Ecto neural progenitor cell (in vitro differentiated cells): ENCODE data around the gene STARD3.

ENCODE experiments used
- DNase-seq: peaks from one replicate; pipeline ENCODE4 v3.0.0-alpha.2; 2018; ENCODE audit warnings: low spot score

STARD3 gene

DNA sequence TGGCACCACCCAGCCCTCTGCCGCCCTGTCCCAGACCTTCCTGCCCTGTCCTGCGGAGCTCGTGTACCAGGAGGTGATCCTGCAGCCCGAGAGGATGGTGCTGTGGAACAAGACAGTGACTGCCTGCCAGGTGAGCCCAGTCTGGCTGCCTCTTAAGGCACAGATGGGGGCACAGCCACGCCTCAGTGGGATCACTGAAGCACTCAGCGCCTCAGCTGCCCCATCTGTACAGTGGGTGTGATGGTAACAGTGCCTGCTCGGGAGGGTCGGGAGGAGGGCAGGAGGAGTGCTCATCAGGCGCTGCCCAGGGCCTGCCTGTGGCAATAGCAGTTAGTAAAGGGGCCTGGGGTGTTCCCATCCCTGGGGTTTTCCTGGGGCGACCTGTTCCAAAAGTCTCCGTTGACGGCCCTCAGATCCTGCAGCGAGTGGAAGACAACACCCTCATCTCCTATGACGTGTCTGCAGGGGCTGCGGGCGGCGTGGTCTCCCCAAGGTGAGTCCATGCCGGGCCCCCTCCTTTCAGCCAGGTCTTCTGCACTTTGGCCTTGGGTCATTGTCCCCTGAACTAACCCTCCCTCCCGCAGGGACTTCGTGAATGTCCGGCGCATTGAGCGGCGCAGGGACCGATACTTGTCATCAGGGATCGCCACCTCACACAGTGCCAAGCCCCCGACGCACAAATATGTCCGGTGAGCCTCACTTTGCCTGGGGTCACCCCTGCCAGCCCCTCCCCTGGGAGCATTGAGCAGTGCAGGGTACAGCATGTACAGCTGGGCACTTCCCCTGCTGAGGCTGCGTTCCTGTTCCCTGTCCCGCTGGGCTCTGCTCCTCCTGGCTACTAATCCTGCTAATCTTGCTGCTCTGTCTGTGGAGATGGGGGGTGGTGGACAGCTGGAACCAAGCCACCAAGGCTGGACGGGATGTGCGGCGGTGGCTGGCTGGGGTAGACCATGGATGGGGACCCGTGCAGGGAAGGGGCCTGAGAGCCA, 23.7 kb downstream of the STARD3 start:
- DNase-seq: no peak

DNA sequence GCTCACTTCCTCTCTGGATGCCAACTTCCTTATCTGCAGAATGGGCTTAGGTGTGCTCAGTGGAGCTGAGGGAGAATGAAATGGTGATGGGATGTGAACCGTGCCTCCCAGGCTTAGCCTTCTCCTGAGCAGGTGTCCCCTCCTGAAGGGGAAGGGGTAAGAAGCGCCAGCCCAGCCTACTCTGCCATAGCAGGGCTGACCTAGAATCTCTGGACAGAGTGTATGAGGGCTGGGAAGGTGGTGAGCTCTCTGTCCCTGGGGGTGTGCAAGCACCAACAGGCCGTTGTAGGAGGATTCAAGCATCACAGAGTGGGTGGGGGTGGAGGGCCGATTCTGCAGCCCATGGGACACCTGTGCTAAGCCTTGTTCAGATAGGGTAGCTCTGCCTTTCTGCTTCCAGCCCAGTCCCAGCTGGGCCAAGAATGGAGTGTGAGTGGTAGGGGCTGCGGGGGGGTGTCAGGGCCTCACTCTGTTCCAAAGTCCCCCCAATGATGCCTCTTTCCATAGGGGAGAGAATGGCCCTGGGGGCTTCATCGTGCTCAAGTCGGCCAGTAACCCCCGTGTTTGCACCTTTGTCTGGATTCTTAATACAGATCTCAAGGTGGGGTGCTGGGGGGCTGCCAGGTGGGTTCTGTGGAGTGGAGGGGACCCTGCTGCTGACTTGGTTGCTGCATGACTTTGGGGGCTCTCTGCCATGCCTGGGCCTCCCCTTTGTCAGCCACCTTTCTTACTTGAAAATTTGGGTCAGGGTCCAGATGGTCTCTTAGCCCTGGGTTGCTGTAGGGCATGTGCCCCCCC, 25.0 kb downstream of the STARD3 start:
- DNase-seq: no peak

DNA sequence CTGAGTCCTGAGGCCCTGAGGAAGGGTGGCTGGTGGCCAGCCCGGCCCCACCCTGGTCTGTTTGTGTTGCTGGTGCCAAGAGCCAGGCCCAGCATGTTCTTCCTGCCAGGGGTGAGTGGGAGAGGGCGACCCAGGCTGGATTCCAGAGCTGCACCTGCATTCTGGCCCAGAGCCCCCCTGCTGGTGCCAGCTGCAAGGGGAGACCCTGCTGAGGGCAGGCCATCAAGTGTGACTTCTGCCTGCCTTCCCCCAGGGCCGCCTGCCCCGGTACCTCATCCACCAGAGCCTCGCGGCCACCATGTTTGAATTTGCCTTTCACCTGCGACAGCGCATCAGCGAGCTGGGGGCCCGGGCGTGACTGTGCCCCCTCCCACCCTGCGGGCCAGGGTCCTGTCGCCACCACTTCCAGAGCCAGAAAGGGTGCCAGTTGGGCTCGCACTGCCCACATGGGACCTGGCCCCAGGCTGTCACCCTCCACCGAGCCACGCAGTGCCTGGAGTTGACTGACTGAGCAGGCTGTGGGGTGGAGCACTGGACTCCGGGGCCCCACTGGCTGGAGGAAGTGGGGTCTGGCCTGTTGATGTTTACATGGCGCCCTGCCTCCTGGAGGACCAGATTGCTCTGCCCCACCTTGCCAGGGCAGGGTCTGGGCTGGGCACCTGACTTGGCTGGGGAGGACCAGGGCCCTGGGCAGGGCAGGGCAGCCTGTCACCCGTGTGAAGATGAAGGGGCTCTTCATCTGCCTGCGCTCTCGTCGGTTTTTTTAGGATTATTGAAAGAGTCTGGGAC, 25.8 kb downstream of the STARD3 start:
- DNase-seq: no peak

DNA sequence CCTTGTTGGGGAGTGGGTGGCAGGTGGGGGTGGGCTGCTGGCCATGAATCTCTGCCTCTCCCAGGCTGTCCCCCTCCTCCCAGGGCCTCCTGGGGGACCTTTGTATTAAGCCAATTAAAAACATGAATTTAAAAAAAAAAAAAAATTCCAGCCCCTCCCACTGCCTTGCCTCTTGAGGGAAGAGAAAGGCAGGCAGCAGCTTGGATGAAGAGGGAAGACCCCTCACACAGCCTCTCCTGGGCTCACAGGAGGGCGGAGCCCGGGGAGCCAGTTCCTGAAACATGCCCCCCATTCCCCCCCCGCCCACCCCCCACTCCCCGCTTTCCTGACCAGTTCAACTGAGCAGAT, 26.4 kb downstream of the STARD3 start:
- DNase-seq: no peak

DNA sequence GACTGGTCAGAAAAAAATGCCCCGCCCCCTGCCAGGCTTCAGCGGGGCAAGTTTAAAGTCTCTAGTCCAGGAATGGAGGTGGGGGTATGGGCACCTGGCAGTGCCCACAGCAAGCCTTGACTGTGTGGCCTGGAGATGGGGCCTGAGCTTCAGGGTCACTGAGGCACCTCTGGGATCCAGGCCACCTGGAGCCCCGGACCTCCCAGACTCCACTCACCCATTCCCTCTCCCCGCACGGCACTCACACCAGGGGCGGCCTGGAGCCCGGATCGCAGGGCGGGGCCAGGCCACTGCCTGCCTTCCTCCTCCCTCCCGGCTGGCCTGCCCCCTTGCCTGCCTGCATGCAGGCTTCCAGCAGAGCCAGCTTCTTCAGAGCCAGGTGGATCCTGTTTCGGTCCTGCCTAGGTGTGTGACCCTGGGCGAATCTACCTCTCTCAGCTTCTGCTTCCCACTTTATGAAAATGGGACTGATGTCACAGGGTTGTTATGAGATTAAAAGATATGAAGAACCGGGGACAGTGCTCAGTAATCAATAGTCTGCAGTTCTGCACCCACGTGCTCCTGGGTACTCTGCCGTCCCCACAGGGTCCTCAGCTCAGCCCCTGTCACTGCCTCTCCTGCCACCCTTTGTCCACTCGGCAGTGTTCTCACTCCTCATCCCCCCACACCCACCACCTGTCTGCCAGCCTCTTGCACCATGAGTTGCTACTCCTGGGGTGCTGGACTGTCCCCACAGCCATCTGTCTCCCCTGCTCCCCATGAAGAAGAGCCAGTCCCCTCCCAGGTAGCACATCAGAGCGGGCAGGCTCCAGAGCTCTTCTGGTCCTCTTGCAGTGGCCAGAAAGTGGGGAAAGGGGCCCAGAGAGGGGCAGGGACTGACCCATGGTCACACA, 27.0 kb downstream of the STARD3 start:
- peak; percentile 71 for DNase-seq

DNA sequence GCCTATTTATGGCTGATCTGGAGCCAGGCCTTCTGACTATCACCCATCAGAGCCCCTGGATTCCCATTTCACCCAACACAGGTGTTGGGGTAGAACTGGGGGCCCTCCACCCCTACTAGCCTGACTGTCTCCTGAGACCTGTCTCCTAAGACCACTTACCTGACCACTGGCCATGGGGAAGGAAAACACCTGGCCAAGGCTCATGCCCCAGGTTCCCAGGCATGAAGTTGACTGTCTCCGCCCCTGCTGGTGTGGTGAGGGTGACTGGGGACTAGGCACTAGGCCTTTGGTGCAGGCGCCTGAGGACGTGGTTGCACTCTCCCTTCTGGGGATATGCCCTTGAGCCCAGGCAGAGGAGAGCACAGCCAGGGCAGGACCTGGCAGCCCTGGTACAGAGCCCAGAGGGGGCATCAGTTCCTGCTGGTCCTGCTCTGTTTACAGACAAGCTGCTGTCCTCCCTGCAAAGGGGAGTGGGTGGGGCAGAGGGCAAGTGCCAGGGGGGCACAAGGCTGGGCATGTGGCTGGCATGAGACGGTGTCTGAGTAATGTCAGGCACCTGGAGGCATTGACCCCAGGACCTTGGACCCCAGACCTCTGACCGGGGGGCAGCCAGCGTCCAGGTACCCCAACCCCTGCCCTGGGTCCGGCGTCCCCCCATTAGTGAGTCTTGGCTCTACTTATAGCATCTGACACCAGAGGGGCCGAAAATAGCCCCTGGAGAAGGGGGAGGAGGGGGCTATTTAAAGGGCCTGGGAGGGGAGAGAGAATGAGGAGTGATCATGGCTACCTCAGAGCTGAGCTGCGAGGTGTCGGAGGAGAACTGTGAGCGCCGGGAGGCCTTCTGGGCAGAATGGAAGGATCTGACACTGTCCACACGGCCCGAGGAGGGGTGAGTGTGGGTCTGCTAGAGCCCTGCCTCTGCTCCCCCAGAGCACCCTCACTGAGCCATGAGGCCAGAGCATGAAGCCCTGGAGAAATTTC, 27.9 kb downstream of the STARD3 start, which contains the start of gene TCAP:
TSS of gene TCAP (plus strand) at position 769 of the 981 bp plus-strand sequence. CDS start at position 780, 11 bp downstream.
- no peak for DNase-seq

DNA sequence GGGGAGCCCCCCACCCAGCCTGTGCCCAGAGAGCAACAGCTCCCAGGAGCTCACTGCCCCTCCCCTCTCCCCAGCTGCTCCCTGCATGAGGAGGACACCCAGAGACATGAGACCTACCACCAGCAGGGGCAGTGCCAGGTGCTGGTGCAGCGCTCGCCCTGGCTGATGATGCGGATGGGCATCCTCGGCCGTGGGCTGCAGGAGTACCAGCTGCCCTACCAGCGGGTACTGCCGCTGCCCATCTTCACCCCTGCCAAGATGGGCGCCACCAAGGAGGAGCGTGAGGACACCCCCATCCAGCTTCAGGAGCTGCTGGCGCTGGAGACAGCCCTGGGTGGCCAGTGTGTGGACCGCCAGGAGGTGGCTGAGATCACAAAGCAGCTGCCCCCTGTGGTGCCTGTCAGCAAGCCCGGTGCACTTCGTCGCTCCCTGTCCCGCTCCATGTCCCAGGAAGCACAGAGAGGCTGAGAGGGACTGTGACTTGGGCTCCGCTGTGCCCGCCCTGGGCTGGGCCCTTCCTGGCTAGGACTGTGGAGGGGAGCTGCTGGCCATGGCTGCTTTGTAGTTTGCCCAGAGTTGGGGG, 28.8 kb downstream of the STARD3 start:
- DNase-seq: no peak

DNA sequence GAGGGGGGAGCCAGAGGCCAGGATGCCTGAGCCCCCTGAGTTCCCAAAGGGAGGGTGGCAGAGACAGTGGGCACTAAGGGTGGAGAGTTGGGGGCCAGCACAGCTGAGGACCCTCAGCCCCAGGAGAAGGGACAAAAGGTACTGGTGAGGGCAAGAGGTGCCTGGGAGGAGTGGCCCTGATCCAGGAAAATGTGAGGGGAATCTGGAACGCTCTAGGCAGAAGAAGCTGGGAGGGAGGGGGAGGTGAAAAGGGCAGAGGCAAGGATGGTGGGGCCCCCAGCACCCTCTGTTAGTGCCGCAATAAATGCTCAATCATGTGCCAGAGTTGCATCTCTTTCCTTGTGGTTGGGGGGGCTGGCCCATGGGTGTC, 29.3 kb downstream of the STARD3 start:
- DNase-seq: no peak

DNA sequence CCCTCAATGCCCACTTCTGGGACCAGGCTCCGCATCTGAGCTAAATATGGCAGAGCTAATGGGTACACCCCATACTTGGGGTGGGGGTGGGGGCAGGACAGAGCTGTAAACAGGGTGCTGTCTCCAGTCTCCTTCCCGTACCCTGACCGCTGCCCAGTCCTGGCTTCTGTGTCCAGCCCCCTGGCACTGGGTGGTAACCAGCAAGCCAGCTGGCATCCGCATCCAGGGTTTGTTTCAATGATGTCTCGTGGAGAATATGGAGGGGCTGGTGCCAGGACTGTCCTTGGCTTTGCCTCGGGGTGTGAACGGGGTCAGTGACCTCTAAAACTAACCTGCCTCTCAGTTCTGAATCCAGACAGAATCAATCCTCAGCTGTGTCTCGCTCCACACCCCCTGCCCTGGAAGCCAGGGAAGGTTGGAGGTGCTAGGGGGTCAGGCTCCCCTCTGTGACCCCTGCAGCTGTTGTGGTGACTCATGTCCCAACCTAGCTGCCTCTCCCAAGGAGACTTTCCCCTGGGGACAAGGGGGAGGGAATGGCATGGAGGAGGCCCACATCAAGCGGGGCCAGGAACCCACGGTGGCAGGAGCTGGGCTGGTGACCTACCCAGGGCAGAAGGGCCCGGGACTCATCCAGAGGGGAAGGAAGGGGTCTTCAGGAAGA, 29.8 kb downstream of the STARD3 start:
- no peak for DNase-seq

DNA sequence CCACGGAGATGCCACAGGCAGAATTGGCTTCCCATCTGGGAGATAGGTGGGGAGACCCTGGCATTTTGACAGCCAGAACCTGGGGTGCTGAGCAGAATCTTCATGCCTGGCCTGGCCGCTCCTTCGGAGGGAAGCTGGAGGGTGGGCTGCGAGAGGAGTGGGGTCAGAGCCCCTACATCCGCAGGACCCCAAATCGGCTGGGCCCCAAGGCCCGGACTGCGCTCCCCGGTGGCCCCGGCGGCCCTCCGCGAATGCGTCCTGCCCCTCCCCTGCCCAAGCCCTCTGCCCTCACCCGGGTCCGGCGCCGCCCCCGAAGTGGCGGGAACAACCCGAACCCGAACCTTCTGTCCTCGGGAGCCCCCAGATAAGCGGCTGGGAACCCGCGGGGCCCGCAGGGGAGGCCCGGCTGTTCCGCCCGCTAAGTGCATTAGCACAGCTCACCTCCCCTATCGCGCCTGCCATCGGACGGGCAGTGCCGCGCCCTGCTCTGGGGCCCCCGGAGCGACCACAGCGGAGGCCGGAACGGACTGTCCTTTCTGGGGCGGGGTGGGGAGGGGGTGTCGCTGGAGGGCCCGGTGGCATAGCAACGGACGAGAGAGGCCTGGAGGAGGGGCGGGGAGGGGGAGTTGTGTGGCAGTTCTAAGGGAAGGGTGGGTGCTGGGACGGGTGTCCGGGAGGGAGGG, 30.5 kb downstream of the STARD3 start:
- peak; percentile 76 for DNase-seq

DNA sequence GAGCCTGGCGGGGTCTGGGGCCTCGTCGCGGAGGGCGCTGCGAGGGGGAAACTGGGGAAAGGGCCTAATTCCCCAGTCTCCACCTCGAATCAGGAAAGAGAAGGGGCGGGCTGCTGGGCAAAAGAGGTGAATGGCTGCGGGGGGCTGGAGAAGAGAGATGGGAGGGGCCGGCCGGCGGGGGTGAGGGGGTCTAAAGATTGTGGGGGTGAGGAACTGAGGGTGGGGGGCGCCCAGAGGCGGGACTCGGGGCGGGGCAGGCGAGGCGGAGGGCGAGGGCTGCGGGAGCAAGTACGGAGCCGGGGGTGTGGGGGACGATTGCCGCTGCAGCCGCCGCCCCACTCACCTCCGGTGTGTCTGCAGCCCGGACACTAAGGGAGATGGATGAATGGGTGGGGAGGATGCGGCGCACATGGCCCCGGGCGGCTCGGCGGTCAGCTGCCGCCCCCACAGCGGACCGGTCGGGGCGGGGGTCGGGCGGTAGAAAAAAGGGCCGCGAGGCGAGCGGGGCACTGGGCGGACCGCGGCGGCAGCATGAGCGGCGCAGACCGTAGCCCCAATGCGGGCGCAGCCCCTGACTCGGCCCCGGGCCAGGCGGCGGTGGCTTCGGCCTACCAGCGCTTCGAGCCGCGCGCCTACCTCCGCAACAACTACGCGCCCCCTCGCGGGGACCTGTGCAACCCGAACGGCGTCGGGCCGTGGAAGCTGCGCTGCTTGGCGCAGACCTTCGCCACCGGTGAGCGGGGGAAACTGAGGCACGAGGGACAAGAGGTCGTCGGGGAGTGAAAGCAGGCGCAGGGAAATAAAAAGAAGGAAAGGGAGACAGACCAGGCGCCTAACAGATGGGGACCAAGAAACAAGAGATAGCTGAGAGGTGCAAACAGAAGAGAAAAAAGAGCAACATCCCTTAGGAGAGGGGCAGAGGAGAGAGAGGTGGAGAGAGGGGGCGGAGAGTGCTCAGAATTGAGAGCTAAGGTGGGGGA, 31.3 kb downstream of the STARD3 start, which contains the start of gene PNMT:
TSS of gene PNMT (plus strand) at position 509 of the 980 bp plus-strand sequence. CDS start at position 532, 23 bp downstream.
- peak; percentile 90 for DNase-seq

DNA sequence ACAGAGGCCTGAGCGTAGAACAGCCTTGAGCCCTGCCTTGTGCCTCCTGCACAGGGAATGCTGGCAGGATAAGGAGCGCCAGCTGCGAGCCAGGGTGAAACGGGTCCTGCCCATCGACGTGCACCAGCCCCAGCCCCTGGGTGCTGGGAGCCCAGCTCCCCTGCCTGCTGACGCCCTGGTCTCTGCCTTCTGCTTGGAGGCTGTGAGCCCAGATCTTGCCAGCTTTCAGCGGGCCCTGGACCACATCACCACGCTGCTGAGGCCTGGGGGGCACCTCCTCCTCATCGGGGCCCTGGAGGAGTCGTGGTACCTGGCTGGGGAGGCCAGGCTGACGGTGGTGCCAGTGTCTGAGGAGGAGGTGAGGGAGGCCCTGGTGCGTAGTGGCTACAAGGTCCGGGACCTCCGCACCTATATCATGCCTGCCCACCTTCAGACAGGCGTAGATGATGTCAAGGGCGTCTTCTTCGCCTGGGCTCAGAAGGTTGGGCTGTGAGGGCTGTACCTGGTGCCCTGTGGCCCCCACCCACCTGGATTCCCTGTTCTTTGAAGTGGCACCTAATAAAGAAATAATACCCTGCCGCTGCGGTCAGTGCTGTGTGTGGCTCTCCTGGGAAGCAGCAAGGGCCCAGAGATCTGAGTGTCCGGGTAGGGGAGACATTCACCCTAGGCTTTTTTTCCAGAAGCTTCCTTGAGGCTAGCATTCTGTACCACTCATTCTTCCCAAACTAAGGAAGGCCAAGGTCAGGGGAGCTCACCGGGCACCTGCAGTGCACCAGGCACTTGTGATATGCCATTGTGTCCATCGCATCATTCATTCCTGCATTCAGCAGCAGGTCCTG, 33.2 kb downstream of the STARD3 start:
- DNase-seq: no peak

DNA sequence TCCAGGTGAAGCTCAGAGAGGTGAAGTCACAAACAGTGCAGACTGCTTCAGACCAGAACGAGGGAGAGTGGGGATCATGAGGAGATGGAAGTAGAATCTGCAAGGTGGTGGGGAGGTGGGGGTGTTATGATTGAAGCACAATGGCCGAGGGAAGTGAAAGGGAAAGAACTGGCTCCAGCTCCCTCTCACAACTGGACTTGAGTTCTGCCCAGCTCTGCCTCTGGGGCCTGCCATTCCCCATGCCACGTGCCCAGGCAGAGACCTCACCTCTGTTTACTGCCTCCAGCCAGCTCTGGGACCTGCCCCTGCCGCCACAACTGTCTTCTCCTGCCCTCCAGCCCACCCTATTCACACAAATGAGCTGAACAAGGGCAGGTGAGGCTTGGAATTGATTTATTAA, 33.8 kb downstream of the STARD3 start:
- no peak for DNase-seq

DNA sequence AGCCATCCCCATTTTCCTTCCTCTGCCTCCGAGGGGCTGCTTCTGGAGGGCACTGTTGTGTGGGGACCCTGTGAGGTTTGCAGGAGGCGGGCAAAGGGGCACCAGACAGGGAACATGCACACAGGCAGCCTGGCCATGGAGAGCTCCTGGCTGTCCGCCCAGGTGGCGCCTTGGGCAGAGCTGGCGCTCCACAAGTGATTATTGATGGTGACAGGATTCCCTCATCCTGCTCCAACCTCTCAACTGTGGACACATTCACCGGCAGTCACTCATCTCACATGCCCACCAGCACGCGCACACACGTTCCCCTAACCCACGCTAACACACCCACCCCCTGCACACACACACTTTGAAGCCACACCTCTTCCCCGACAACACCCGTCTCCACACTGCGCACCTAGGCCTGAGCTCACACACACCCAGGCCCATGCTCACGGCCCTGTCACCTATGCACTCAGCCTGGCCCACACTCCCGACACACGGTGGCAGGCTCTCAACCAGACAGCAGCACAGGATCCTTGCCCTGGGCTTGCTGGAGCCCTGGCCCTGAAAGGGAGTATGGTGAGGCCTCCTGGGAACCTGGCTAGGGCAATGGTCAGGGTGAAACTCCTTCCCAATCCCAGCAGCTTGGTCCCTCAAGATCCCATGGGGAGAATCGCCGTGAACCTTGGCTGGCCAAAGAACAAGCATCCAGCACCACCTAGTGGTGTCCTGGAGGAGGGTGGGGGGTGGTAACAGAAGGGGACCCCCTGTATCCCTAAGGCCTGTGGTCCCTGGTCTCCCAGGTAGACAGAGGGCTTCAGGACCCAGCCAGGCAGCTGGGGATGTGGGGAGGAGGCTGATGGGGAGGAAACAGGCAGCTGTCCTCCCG, 34.9 kb downstream of the STARD3 start:
- DNase-seq: peak; percentile 77
